IPS DF 6.9 (cell line): Measurements from ENCODE around the gene ZGRF1.
"Not testable (repeated sequence)": the region's sequence is repeated elsewhere in the genome, so short reads cannot be mapped to it uniquely, and the experiment has no call there.

Experiments used
- DNase-seq: peaks from one replicate; pipeline ENCODE4 v3.0.0-alpha.2; 2013; ENCODE audit warnings: low read depth, low spot score
- H3K27ac ChIP-seq: one replicate; pipeline ENCODE4 v1.5.1; 2013; ENCODE audit warnings: low read length, control low read depth
- H3K27me3 ChIP-seq: 2 replicates; pipeline ENCODE4 v1.6.1; 2013; ENCODE audit warnings: mild to moderate bottlenecking, low read length; ENCODE audit not compliant: control insufficient read depth, insufficient read depth
- H3K36me3 ChIP-seq: 2 replicates; pipeline ENCODE4 v1.6.1; 2013; ENCODE audit warnings: low read length; ENCODE audit not compliant: control insufficient read depth, insufficient read depth
- H3K4me1 ChIP-seq: 2 replicates; pipeline ENCODE4 v1.6.1; 2013; ENCODE audit warnings: low read length; ENCODE audit not compliant: control insufficient read depth, insufficient read depth
- H3K4me3 ChIP-seq: 2 replicates; pipeline ENCODE4 v1.5.1; 2013; ENCODE audit warnings: mild to moderate bottlenecking, low read length
- H3K9me3 ChIP-seq: 2 replicates; pipeline ENCODE4 v1.6.1; 2013; ENCODE audit warnings: low read length, inconsistent platforms; ENCODE audit not compliant: control insufficient read depth, insufficient read depth
- WGBS: extraction: QIAGEN DNeasy Blood & Tissue Kit; methylation state at CpG from one replicate; pipeline ENCODE4 v1.1.7; 2013; ENCODE audit warnings: mixed read lengths, missing lambda C conversion rate; ENCODE audit not compliant: insufficient read length, insufficient coverage; 5-methylcytosine and 5-hydroxymethylcytosine counted together

Gene ZGRF1

GRCh38 chr4:112644595-112645535 lies 8.2 kb upstream of the ZGRF1 start:
- not testable (repeated sequence) for H3K4me1 ChIP-seq, H3K27ac ChIP-seq, DNase-seq, H3K9me3 ChIP-seq, H3K27me3 ChIP-seq
- Histone ChIP-seq H3K4me3 (peak overlapping the region; percentile 91; the same call in 1 of the 2 replicates), H3K36me3 (peaks cover 15% of the 10 kb centered on the region; the same call in 1 of the 2 replicates)
- no CpG with 5 or more reads among the region's 10 CpGs for WGBS

- no peaks in the 10 kb centered on the region for H3K9me3 ChIP-seq
- H3K4me1 ChIP-seq, result no peaks in the 10 kb centered on the region
- H3K36me3 ChIP-seq, result peaks cover 8% of the 10 kb centered on the region; the same call in 1 of the 2 replicates
- WGBS, result no CpG with 5 or more reads among the region's 2 CpGs
- H3K27ac ChIP-seq, result no peak overlapping the region
- DNase-seq, result no peak
- no peaks in the 10 kb centered on the region for H3K27me3 ChIP-seq
- no peak overlapping the region for H3K4me3 ChIP-seq
Observed at GRCh38 chr4:112642526-112642925, 5.8 kb upstream of the ZGRF1 start.

- no CpG with 5 or more reads among the region's 8 CpGs for WGBS
- Histone ChIP-seq H3K4me1 (no peaks in the 10 kb centered on the region), H3K36me3 (no peaks in the 10 kb centered on the region; the same call in 1 of the 2 replicates), H3K27me3 (no peaks in the 10 kb centered on the region), H3K27ac (no peak overlapping the region), H3K9me3 (no peaks in the 10 kb centered on the region), H3K4me3 (peak overlapping the region; percentile 79; the same call in 1 of the 2 replicates)
- no peak for DNase-seq
Observed at GRCh38 chr4:112637552-112637866, 800 bp upstream of the ZGRF1 start.

GRCh38 chr4:112633477-112634235 lies 3.1 kb downstream of the ZGRF1 start:
- no peak for DNase-seq
- Histone ChIP-seq H3K4me3 (no peak overlapping the region), H3K27me3 (no peaks in the 10 kb centered on the region), H3K36me3 (no peaks in the 10 kb centered on the region; the same call in 1 of the 2 replicates), H3K27ac (no peak overlapping the region), H3K9me3 (no peaks in the 10 kb centered on the region), H3K4me1 (no peaks in the 10 kb centered on the region)
- no CpG with 5 or more reads among the region's 4 CpGs for WGBS

GRCh38 chr4:112626228-112626627 lies 10.5 kb downstream of the ZGRF1 start:
- no peaks in the 10 kb centered on the region for H3K4me1 ChIP-seq
- H3K9me3 ChIP-seq, result no peaks in the 10 kb centered on the region
- no CpG with 5 or more reads among the region's 4 CpGs for WGBS
- DNase-seq, result no peak
- H3K36me3 ChIP-seq, result no peaks in the 10 kb centered on the region; the same call in 1 of the 2 replicates
- H3K27ac ChIP-seq, result no peak overlapping the region
- no peak overlapping the region for H3K4me3 ChIP-seq
- no peaks in the 10 kb centered on the region for H3K27me3 ChIP-seq

GRCh38 chr4:112616984-112617383 lies 19.7 kb downstream of the ZGRF1 start:
- Histone ChIP-seq H3K4me1 (no peaks in the 10 kb centered on the region), H3K9me3 (no peaks in the 10 kb centered on the region), H3K36me3 (peaks cover 4% of the 10 kb centered on the region; the same call in 1 of the 2 replicates), H3K4me3 (no peak overlapping the region), H3K27ac (no peak overlapping the region), H3K27me3 (no peaks in the 10 kb centered on the region)
- DNase-seq, result no peak
- WGBS, result no CpG with 5 or more reads among the region's 2 CpGs

GRCh38 chr4:112612814-112613213 lies 23.9 kb downstream of the ZGRF1 start:
- WGBS, result no CpG with 5 or more reads among the region's 2 CpGs
- H3K27ac ChIP-seq, H3K27me3 ChIP-seq, H3K4me1 ChIP-seq, H3K9me3 ChIP-seq, H3K36me3 ChIP-seq, DNase-seq, H3K4me3 ChIP-seq: not testable (repeated sequence)

GRCh38 chr4:112604589-112604988 lies 32.1 kb downstream of the ZGRF1 start:
- peak; percentile 22 for DNase-seq
- Histone ChIP-seq H3K36me3 (peaks cover 2% of the 10 kb centered on the region; the same call in 1 of the 2 replicates), H3K27me3 (no peaks in the 10 kb centered on the region), H3K9me3 (no peaks in the 10 kb centered on the region), H3K4me3 (no peak overlapping the region), H3K4me1 (no peaks in the 10 kb centered on the region), H3K27ac (no peak overlapping the region)

- DNase-seq, result no peak
- Histone ChIP-seq H3K4me3 (no peak overlapping the region), H3K27ac (no peak overlapping the region), H3K27me3 (no peaks in the 10 kb centered on the region), H3K36me3 (peaks cover 2% of the 10 kb centered on the region; the same call in 1 of the 2 replicates), H3K4me1 (no peaks in the 10 kb centered on the region), H3K9me3 (no peaks in the 10 kb centered on the region)
- no CpG with 5 or more reads among the region's 1 CpG for WGBS
Observed at GRCh38 chr4:112594993-112595392, 41.7 kb downstream of the ZGRF1 start.

GRCh38 chr4:112593438-112594133 lies 43.1 kb downstream of the ZGRF1 start:
- Histone ChIP-seq H3K27me3 (no peaks in the 10 kb centered on the region), H3K4me1 (no peaks in the 10 kb centered on the region), H3K4me3 (no peak overlapping the region), H3K9me3 (no peaks in the 10 kb centered on the region), H3K27ac (no peak overlapping the region), H3K36me3 (peaks cover 2% of the 10 kb centered on the region; the same call in 1 of the 2 replicates)
- no CpG with 5 or more reads among the region's 5 CpGs for WGBS
- DNase-seq, result no peak
